A673 (cell line): ENCODE data around the gene DPF1. TPM values are rescaled to one million over a fixed set of nuclear protein-coding genes. Genes with fewer than 3 reads are reported as not detected.

Experiments used
- BruUV-seq: library from RNA; stranded (reverse); fragments of 400-500 nt; replicated peaks from 2 replicates; lab custom pipeline; 2021; lab: Mats Ljungman, UMichigan
- CTCF ChIA-PET: fragments of 300-600 bp; sonication (Branson Sonifier 250); formaldehyde crosslinking; loops from one replicate; lab custom pipeline; 2022; ENCODE audit warnings: antibody characterized with exemption; lab: Charles Lee
- POLR2A ChIA-PET: fragments of 300-600 bp; sonication (Branson Sonifier 250); formaldehyde crosslinking; loops from one replicate; lab custom pipeline; 2022; ENCODE audit warnings: antibody characterized with exemption; ENCODE audit not compliant: low non-redundant PET; lab: Charles Lee
- DNase-seq: peaks from one replicate; pipeline ENCODE4 v3.0.0-alpha.2; 2015; ENCODE audit warnings: low spot score
- H3K27ac ChIP-seq: fragments of 200-600 bp; sonication (generic); 2 replicates; pipeline ENCODE4 v1.5.1; 2016; ENCODE audit warnings: mixed run types, low read depth, mild to moderate bottlenecking, mixed read lengths, antibody characterized with exemption, low read length; ENCODE audit not compliant: poor library complexity, severe bottlenecking
- H3K27me3 ChIP-seq: fragments of 200-600 bp; sonication (generic); replicated peaks from 2 replicates; pipeline ENCODE4 v1.6.1; 2017; ENCODE audit warnings: mixed run types, low read depth, mild to moderate bottlenecking, mixed read lengths, antibody characterized with exemption, low read length; ENCODE audit not compliant: insufficient read depth, poor library complexity
- H3K36me3 ChIP-seq: fragments of 200-600 bp; sonication (generic); 2 replicates; pipeline ENCODE4 v1.6.1; 2016; ENCODE audit warnings: mixed run types, mild to moderate bottlenecking, mixed read lengths, antibody characterized with exemption, low read length; ENCODE audit not compliant: insufficient read depth, poor library complexity, severe bottlenecking
- H3K4me1 ChIP-seq: fragments of 200-600 bp; sonication (generic); 2 replicates; pipeline ENCODE4 v1.6.1; 2017; ENCODE audit warnings: mixed run types, mild to moderate bottlenecking, mixed read lengths, antibody characterized with exemption, low read length; ENCODE audit not compliant: insufficient read depth, poor library complexity, severe bottlenecking
- H3K4me3 ChIP-seq: fragments of 200-600 bp; sonication (generic); 2 replicates; pipeline ENCODE4 v1.5.1; 2016; ENCODE audit warnings: low read depth, mixed run types, mild to moderate bottlenecking, mixed read lengths, low read length; ENCODE audit not compliant: poor library complexity, severe bottlenecking
- H3K9me3 ChIP-seq: fragments of 200-600 bp; sonication (generic); 2 replicates; pipeline ENCODE4 v1.6.1; 2016; ENCODE audit warnings: mixed run types, low read depth, mild to moderate bottlenecking, mixed read lengths, antibody characterized with exemption, low read length; ENCODE audit not compliant: poor library complexity, severe bottlenecking
- CTCF ChIP-seq: fragments of 300-800, 200-600 bp; sonication (generic); conservative IDR thresholded peaks from 2 replicates; pipeline ENCODE4 v1.5.1; 2017; ENCODE audit warnings: low read depth, mild to moderate bottlenecking, antibody characterized with exemption, low read length, moderate library complexity, mixed read lengths
- EZH2 ChIP-seq: fragments of 200-600 bp; sonication (generic); IDR thresholded peaks from 2 replicates; pipeline ENCODE4 v1.6.1; 2017; ENCODE audit warnings: borderline replicate concordance, low read depth, mild to moderate bottlenecking, mixed read lengths, antibody characterized with exemption, low read length; ENCODE audit not compliant: poor library complexity, severe bottlenecking
- intact Hi-C: fragments of 100-400 bp; cut with micrococcal nuclease; formaldehyde crosslinking; loops from one replicate; pipeline ENCODE4 v1.10.0; 2022; ENCODE audit not compliant: unreplicated experiment
- total RNA-seq: library from RNA; stranded (reverse); gene quantifications from 2 replicates; pipeline ENCODE4 v1.2.3, GENCODE V29; 2021

The DPF1 gene
- total RNA-seq, 1 experiment from 2014 or later = 6.3 TPM

GRCh38 chr19:38268539-38268938 lies 44.5 kb upstream of the DPF1 start:
- intact Hi-C loops = no loop called here
- POLR2A ChIA-PET = interaction anchor here (0.6 kb wide), 1 partner anchor 121 kb away, joined by 6 read pairs; no protein-coding TSS in a partner anchor
- CTCF ChIA-PET = no interaction called here
- H3K4me3 ChIP-seq = no peak overlapping the region
- no peaks in the 10 kb centered on the region for H3K27me3 ChIP-seq
- BruUV-seq = no TSS peak
- H3K27ac ChIP-seq = no peak overlapping the region
- TF ChIP-seq CTCF (no peak), EZH2 (no peak)
- H3K4me1 ChIP-seq = peaks cover 5% of the 10 kb centered on the region
- no peaks in the 10 kb centered on the region for H3K9me3 ChIP-seq
- no peak for DNase-seq
- no peaks in the 10 kb centered on the region for H3K36me3 ChIP-seq

- no peak overlapping the region for H3K27ac ChIP-seq
- intact Hi-C loops = no loop called here
- POLR2A ChIA-PET = interaction anchor here (0.5 kb wide), 1 partner anchor 153 kb away, joined by 3 read pairs; no protein-coding TSS in a partner anchor
Observed at GRCh38 chr19:38267761-38268483, 43.9 kb upstream of the DPF1 start.

GRCh38 chr19:38266981-38267597 lies 43.1 kb upstream of the DPF1 start:
- intact Hi-C loops = no loop called here
- POLR2A ChIA-PET = no interaction called here
- no peak for DNase-seq
- H3K9me3 ChIP-seq = no peaks in the 10 kb centered on the region
- no peak overlapping the region for H3K4me3 ChIP-seq
- H3K27me3 ChIP-seq = no peaks in the 10 kb centered on the region
- TF ChIP-seq CTCF = no peak
- TF ChIP-seq EZH2 = no peak
- H3K4me1 ChIP-seq = peaks cover 6% of the 10 kb centered on the region
- BruUV-seq = no TSS peak
- no peak overlapping the region for H3K27ac ChIP-seq
- no peaks in the 10 kb centered on the region for H3K36me3 ChIP-seq
- CTCF ChIA-PET = no interaction called here

More at GRCh38 chr19:38267761-38268483, 43.9 kb upstream of the DPF1 start:
- TF ChIP-seq EZH2 (no peak), CTCF (no peak)
- no peaks in the 10 kb centered on the region for H3K36me3 ChIP-seq
- H3K27me3 ChIP-seq = no peaks in the 10 kb centered on the region
- BruUV-seq = no TSS peak
- no peaks in the 10 kb centered on the region for H3K9me3 ChIP-seq
- DNase-seq = no peak
- H3K4me3 ChIP-seq = no peak overlapping the region
- peaks cover 6% of the 10 kb centered on the region for H3K4me1 ChIP-seq
- CTCF ChIA-PET = no interaction called here
